ENCODE results near the gene MYH1. TPM values are rescaled to one million over a fixed set of nuclear protein-coding genes. Genes with fewer than 3 reads are reported as not detected.

Gene MYH1
- total and polyA plus RNA-seq, 2 experiments from 2014 or later = 0.10 to 0.11 TPM

DNA sequence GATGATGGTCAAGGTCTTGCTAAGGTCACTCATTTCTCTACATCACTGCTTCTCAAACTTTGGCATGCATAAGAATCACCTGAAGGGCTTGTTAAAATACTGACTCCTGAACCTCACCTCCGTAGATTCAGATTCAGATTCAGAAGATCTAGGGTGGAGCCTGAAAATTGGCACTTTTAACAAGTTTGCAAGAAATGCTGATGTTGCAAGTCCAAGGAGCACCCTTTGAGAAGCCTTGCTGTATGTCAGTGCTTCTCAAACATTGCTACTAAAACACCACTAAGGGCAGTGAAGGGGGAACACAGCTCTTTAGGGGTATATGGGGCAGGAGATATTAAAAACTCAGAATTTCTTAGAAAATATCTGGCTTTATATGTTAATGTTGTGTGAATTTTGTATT is 13.7 kb upstream of the MYH1 start:
- H3K4me1 ChIP-seq (ENCODE audit: insufficient read depth) = no peaks in the 10 kb centered on the region
- H4K20me1 ChIP-seq (ENCODE audit: insufficient read depth) = no peaks in the 10 kb centered on the region
- no peaks in the 10 kb centered on the region for H3K9me2 ChIP-seq (ENCODE audit: insufficient read depth)
- WGBS, 2 experiments (ENCODE audit: low coverage in 1 of 2, low lambda C conversion rate in 2 of 2, missing lambda C conversion rate in 2 of 2) = 0 to 18% methylated on average over 1 of the region's 1 CpG
- no peaks in the 10 kb centered on the region for H3F3A ChIP-seq (ENCODE audit: insufficient read depth)
- no peak overlapping the region for H3K27ac ChIP-seq
- no peak overlapping the region for H2AFZ ChIP-seq
- H3K9me3 ChIP-seq (ENCODE audit: low read depth) = no peaks in the 10 kb centered on the region
- no peaks in the 10 kb centered on the region for H3K36me3 ChIP-seq (ENCODE audit: low read depth)
- in situ Hi-C loops (cut with MboI) = no loop called here
- H3K27me3 ChIP-seq (replicated peaks; ENCODE audit: insufficient read depth) = 0 out of 2 replicates have a peak, but pooled peaks cover 4% of the 10 kb centered on the region
- H3K4me3 ChIP-seq = no peak overlapping the region
- H3K4me2 ChIP-seq (ENCODE audit: unreplicated experiment) = no peak overlapping the region
- TF ChIP-seq EZH2 (IDR thresholded peaks at IDR 0.05; ENCODE audit: insufficient read depth, poor library complexity, severe bottlenecking) = no peak
- TF ChIP-seq EZH2phosphoT487 (IDR thresholded peaks at IDR 0.05; ENCODE audit: insufficient read depth, low read depth) = no peak
- DNase-seq = no peak
- no peaks in the 10 kb centered on the region for H3K79me2 ChIP-seq (ENCODE audit: insufficient read depth)
- no peak overlapping the region for H3K9ac ChIP-seq

DNA sequence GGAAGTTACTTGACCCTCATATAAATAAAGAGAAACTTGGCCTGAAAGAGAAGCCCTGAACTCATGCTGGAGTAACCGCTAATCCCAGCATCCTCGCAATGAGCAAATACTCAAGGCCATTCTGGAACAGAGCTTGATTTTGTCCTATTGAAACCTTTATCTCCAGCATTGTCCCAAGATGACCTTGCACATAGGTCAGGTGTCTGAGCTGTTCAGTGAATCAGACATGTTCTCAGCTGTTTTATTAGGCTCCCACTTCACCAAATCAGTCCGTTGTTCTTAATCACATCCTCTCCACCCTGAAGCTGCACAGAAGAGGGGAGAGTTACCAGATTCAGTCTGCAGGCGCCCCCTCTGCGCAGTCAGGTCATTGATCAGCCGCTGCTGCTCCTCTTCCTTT is 9.1 kb upstream of the MYH1 start:
- WGBS, 2 experiments (ENCODE audit: low coverage in 1 of 2, low lambda C conversion rate in 2 of 2, missing lambda C conversion rate in 2 of 2) = 62 to 68% methylated on average over 6 of the region's 6 CpGs
- Histone ChIP-seq H3K36me3 (ENCODE audit: low read depth) (no peaks in the 10 kb centered on the region), H3K4me2 (ENCODE audit: unreplicated experiment) (no peak overlapping the region), H3F3A (ENCODE audit: insufficient read depth) (no peaks in the 10 kb centered on the region), H3K27me3 (replicated peaks; ENCODE audit: insufficient read depth) (no peaks in the 10 kb centered on the region), H4K20me1 (ENCODE audit: insufficient read depth) (no peaks in the 10 kb centered on the region), H2AFZ (no peak overlapping the region), H3K79me2 (ENCODE audit: insufficient read depth) (no peaks in the 10 kb centered on the region), H3K4me3 (no peak overlapping the region), H3K27ac (no peak overlapping the region), H3K9ac (no peak overlapping the region), H3K9me2 (ENCODE audit: insufficient read depth) (no peaks in the 10 kb centered on the region), H3K9me3 (ENCODE audit: low read depth) (no peaks in the 10 kb centered on the region), H3K4me1 (ENCODE audit: insufficient read depth) (no peaks in the 10 kb centered on the region)
- DNase-seq = no peak
- TF ChIP-seq EZH2 (IDR thresholded peaks at IDR 0.05; ENCODE audit: insufficient read depth, poor library complexity, severe bottlenecking) (no peak), EZH2phosphoT487 (IDR thresholded peaks at IDR 0.05; ENCODE audit: insufficient read depth, low read depth) (no peak)
- in situ Hi-C loops (cut with MboI) = no loop called here

DNA sequence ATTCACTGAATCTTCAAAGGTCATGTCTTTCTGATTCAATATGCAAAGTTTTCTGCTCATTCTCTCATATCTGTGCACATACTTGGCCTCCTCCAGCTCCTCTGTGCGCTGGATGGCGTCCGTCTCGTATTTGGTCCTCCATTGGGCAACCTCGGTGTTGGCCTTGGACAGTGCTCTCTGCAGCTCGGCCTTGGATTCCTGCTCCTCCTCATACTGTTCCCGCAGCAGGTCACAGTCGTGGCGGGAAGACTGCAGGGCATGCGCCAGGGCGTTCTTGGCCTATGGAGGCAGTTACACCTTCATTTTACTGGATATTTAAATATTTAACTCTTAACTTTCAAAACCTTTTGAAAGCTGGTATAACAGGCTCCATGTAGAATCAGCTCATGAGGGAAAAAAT is 8.2 kb upstream of the MYH1 start:
- in situ Hi-C loops (cut with MboI) = no loop called here
- H3K4me2 ChIP-seq (ENCODE audit: unreplicated experiment) = no peak overlapping the region
- H3K79me2 ChIP-seq (ENCODE audit: insufficient read depth) = no peaks in the 10 kb centered on the region
- no peaks in the 10 kb centered on the region for H3K4me1 ChIP-seq (ENCODE audit: insufficient read depth)
- no peaks in the 10 kb centered on the region for H4K20me1 ChIP-seq (ENCODE audit: insufficient read depth)
- no peaks in the 10 kb centered on the region for H3F3A ChIP-seq (ENCODE audit: insufficient read depth)
- H2AFZ ChIP-seq = no peak overlapping the region
- no peak for DNase-seq
- H3K9me2 ChIP-seq (ENCODE audit: insufficient read depth) = no peaks in the 10 kb centered on the region
- 45 to 48% methylated on average over 11 of the region's 11 CpGs for WGBS, 2 experiments (ENCODE audit: low coverage in 1 of 2, low lambda C conversion rate in 2 of 2, missing lambda C conversion rate in 2 of 2)
- no peak overlapping the region for H3K4me3 ChIP-seq
- no peak for TF ChIP-seq EZH2phosphoT487 (IDR thresholded peaks at IDR 0.05; ENCODE audit: insufficient read depth, low read depth)
- TF ChIP-seq EZH2 (IDR thresholded peaks at IDR 0.05; ENCODE audit: insufficient read depth, poor library complexity, severe bottlenecking) = no peak
- no peaks in the 10 kb centered on the region for H3K9me3 ChIP-seq (ENCODE audit: low read depth)
- H3K9ac ChIP-seq = no peak overlapping the region
- H3K27ac ChIP-seq = no peak overlapping the region
- no peaks in the 10 kb centered on the region for H3K36me3 ChIP-seq (ENCODE audit: low read depth)
- H3K27me3 ChIP-seq (replicated peaks; ENCODE audit: insufficient read depth) = no peaks in the 10 kb centered on the region

DNA sequence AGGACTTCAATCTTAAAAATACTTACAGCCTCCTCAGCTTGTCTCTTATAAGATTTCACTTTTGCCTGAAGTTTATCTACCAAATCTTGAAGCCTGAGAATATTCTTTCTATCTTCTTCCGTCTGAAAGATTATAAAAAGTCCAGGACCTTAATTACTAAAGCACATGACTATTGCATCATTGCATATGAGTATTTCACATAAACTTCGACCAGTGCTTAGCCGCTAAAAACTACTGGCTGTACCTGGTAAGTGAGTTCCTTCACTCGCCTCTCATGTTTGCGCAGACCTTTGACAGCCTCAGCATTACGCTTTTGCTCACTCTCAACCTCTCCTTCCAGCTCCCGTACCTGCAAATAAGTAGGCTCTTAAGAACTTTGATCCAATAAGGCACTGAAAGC is 4.7 kb upstream of the MYH1 start:
- H3K27me3 ChIP-seq (replicated peaks; ENCODE audit: insufficient read depth) = peaks cover 2% of the 10 kb centered on the region; the same call in 1 of the 2 replicates
- DNase-seq = no peak
- H3K4me1 ChIP-seq (ENCODE audit: insufficient read depth) = no peaks in the 10 kb centered on the region
- no peak for TF ChIP-seq EZH2 (IDR thresholded peaks at IDR 0.05; ENCODE audit: insufficient read depth, poor library complexity, severe bottlenecking)
- TF ChIP-seq EZH2phosphoT487 (IDR thresholded peaks at IDR 0.05; ENCODE audit: insufficient read depth, low read depth) = no peak
- no peaks in the 10 kb centered on the region for H3K36me3 ChIP-seq (ENCODE audit: low read depth)
- H3K9me3 ChIP-seq (ENCODE audit: low read depth) = no peaks in the 10 kb centered on the region
- no peak overlapping the region for H2AFZ ChIP-seq
- WGBS, 2 experiments (ENCODE audit: low coverage in 1 of 2, low lambda C conversion rate in 2 of 2, missing lambda C conversion rate in 2 of 2) = 47 to 51% methylated on average over 7 of the region's 7 CpGs
- H3K4me2 ChIP-seq (ENCODE audit: unreplicated experiment) = no peak overlapping the region
- no peak overlapping the region for H3K4me3 ChIP-seq
- no peaks in the 10 kb centered on the region for H3K79me2 ChIP-seq (ENCODE audit: insufficient read depth)
- H3K9me2 ChIP-seq (ENCODE audit: insufficient read depth) = no peaks in the 10 kb centered on the region
- no peaks in the 10 kb centered on the region for H4K20me1 ChIP-seq (ENCODE audit: insufficient read depth)
- H3F3A ChIP-seq (ENCODE audit: insufficient read depth) = no peaks in the 10 kb centered on the region
- no peak overlapping the region for H3K9ac ChIP-seq
- in situ Hi-C loops (cut with MboI) = no loop called here
- no peak overlapping the region for H3K27ac ChIP-seq

DNA sequence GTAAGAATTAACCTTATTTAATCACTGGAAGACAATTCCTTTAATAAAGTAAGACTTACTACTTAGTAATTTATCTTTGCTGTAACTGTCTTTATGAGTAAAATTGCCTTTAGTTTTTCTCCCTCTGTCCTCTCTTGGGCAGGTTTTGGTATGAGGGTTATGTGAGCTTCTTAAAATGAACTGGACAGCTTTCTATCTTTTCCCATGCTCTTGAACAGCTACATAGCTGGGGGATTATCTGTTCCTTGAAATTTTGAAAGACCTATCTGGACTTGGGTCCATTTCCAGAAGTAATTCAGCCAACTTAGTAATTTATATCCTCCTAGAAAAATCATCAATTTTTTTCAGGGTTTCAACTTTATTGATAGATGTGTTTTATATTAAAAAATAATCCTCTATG is 3.6 kb upstream of the MYH1 start:
- in situ Hi-C loops (cut with MboI) = no loop called here
- H3K79me2 ChIP-seq (ENCODE audit: insufficient read depth) = no peaks in the 10 kb centered on the region
- no peaks in the 10 kb centered on the region for H3K4me1 ChIP-seq (ENCODE audit: insufficient read depth)
- H3K9me3 ChIP-seq (ENCODE audit: low read depth) = no peaks in the 10 kb centered on the region
- H3K4me2 ChIP-seq (ENCODE audit: unreplicated experiment) = no peak overlapping the region
- no peaks in the 10 kb centered on the region for H3F3A ChIP-seq (ENCODE audit: insufficient read depth)
- H3K36me3 ChIP-seq (ENCODE audit: low read depth) = no peaks in the 10 kb centered on the region
- no peak for TF ChIP-seq EZH2phosphoT487 (IDR thresholded peaks at IDR 0.05; ENCODE audit: insufficient read depth, low read depth)
- TF ChIP-seq EZH2 (IDR thresholded peaks at IDR 0.05; ENCODE audit: insufficient read depth, poor library complexity, severe bottlenecking) = no peak
- peaks cover 7% of the 10 kb centered on the region; the same call in 1 of the 2 replicates for H3K27me3 ChIP-seq (replicated peaks; ENCODE audit: insufficient read depth)
- H2AFZ ChIP-seq = no peak overlapping the region
- H4K20me1 ChIP-seq (ENCODE audit: insufficient read depth) = no peaks in the 10 kb centered on the region
- H3K4me3 ChIP-seq = no peak overlapping the region
- no peaks in the 10 kb centered on the region for H3K9me2 ChIP-seq (ENCODE audit: insufficient read depth)
- H3K27ac ChIP-seq = no peak overlapping the region
- DNase-seq = no peak
- H3K9ac ChIP-seq = no peak overlapping the region

All from GM23248 (cell line).